ENCODE data around the gene UQCRC1. TPM values are rescaled to one million over a fixed set of nuclear protein-coding genes. Genes with fewer than 3 reads are reported as not detected.
A peak's percentile ranks its signal among the peaks of the same experiment; 100 is the strongest.

Gene UQCRC1
- polyA plus RNA-seq, 3 donors = 326 to 409 (median 350) TPM

DNA sequence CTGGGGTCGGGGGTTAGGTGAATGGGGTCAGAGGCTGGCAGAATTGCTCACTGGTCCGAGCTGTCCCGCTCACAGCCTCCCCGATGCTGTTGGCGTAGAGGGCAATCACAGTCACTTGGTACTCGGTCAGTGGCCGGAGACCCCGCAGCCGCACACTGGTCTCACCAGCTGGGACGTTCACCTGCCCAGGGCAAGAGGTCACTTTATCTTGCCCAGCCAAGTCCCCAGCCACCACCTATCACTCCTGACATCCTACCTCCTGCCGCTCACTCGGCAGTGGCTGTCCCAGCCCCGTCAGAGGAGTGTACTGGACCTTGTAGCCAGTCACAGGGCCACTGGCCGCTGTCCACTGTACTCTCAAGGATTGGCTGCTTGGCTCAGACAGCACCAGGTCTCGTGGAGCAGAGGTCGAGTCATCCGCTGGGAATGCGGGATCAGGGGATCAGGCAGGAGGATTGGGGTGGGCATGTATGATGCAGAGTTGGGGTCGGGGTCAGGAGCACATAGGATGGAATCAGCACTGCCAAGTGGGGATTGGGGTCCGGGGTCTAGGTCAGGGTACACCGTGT, 16.8 kb downstream of the UQCRC1 start:
- TF ChIP-seq, protein P1, sequence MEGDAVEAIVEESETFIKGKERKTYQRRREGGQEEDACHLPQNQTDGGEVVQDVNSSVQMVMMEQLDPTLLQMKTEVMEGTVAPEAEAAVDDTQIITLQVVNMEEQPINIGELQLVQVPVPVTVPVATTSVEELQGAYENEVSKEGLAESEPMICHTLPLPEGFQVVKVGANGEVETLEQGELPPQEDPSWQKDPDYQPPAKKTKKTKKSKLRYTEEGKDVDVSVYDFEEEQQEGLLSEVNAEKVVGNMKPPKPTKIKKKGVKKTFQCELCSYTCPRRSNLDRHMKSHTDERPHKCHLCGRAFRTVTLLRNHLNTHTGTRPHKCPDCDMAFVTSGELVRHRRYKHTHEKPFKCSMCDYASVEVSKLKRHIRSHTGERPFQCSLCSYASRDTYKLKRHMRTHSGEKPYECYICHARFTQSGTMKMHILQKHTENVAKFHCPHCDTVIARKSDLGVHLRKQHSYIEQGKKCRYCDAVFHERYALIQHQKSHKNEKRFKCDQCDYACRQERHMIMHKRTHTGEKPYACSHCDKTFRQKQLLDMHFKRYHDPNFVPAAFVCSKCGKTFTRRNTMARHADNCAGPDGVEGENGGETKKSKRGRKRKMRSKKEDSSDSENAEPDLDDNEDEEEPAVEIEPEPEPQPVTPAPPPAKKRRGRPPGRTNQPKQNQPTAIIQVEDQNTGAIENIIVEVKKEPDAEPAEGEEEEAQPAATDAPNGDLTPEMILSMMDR (IDR thresholded peaks at IDR 0.05) = no peak
- Histone ChIP-seq H3K27ac (ENCODE audit: low read depth in 1 of 2, low read length in 2 of 2) (no peak overlapping the region), H3K9me3 (replicated peaks in 1 of 2; ENCODE audit: control insufficient read depth in 1 of 2, insufficient read depth in 1 of 2, low read length in 2 of 2) (no peaks in the 10 kb centered on the region), H3K9ac (ENCODE audit: insufficient read depth, low read length, poor library complexity, severe bottlenecking) (no peak overlapping the region), H3K4me2 (replicated peaks; ENCODE audit: extremely low read depth, low read length, poor library complexity, severe bottlenecking) (no peak overlapping the region), H3K27me3 (ENCODE audit: control insufficient read depth in 2 of 2, insufficient read depth in 2 of 2, low read length in 2 of 2) (peaks cover 6 to 47% of the 10 kb centered on the region in 2 donors), H3K4me3 (replicated peaks in 1 of 3; ENCODE audit: low read depth in 2 of 3, low read length in 3 of 3) (no peak overlapping the region), H3K36me3 (replicated peaks in 1 of 2; ENCODE audit: control insufficient read depth in 1 of 2, insufficient read depth in 2 of 2, low read length in 2 of 2) (peaks cover 1 to 5% of the 10 kb centered on the region in 2 donors), H3K79me2 (ENCODE audit: insufficient read depth, low read length) (no peaks in the 10 kb centered on the region), H4K20me1 (ENCODE audit: insufficient read depth, low read length) (peaks cover 8% of the 10 kb centered on the region), H3K4me1 (ENCODE audit: control insufficient read depth in 1 of 2, insufficient read depth in 2 of 2, low read length in 2 of 2) (peaks cover 6 to 14% of the 10 kb centered on the region in 2 donors), H2AFZ (ENCODE audit: insufficient read depth, low read depth, low read length, poor library complexity, severe bottlenecking) (no peak overlapping the region)
- Mint-ChIP-seq H3K4me3 (peak overlapping the region in 1 of 2 donors; percentile 35), H3K4me1 (peaks cover 12% of the 10 kb centered on the region), H3K27me3 (ENCODE audit: low read depth in 3 of 3) (peaks cover 53 to 68% (median 59%) of the 10 kb centered on the region in 3 donors), H3K36me3 (peaks cover 9 to 12% of the 10 kb centered on the region in 2 donors), H3K27ac (no peak overlapping the region), H3K9me3 (peaks cover 0 to 6% (median 3%) of the 10 kb centered on the region in 7 donors)
- intact Hi-C loops (cut with micrococcal nuclease) = no loop called here
- DNase-seq = no peak
- WGBS (ENCODE audit: insufficient coverage) = 94% methylated on average over 21 of the region's 21 CpGs

DNA sequence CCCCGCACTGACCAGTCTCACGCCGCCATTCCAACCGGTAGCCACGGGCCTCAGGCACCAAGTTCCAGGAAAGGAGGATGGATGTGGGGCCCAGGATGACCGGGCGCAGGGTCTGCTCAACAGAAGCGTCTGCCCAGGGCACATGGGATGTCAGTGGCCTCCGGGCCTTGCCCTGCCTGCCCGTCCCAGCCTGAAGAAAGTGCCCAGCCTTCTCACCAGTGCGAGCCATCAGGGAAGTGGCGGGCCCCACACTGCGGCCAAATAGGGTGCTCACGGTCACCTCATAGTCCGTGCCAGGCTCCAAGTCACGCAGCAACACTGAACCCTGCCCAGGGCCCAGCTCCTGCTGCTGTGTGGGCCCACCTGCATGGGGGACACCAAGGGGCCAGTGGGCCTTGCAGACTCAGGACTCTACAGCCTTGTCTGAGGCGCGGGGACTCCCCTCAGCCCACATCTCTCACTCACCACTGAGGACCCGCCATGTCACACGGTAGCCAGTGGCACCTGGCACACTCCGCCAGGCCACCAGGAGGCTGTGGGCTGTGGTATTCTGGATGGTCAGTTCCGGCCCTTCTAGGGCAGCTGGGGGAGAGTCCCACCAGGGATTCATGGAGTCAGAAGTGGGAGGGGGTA, 17.4 kb downstream of the UQCRC1 start:
- peaks cover 0 to 6% (median 3%) of the 10 kb centered on the region in 7 donors for H3K9me3 Mint-ChIP-seq
- H3K9me3 ChIP-seq (replicated peaks in 1 of 2; ENCODE audit: control insufficient read depth in 1 of 2, insufficient read depth in 1 of 2, low read length in 2 of 2) = no peaks in the 10 kb centered on the region
- H3K27ac Mint-ChIP-seq = no peak overlapping the region
- H3K27ac ChIP-seq (ENCODE audit: low read depth in 1 of 2, low read length in 2 of 2) = no peak overlapping the region
- no peak overlapping the region for H3K9ac ChIP-seq (ENCODE audit: insufficient read depth, low read length, poor library complexity, severe bottlenecking)
- 92% methylated on average over 19 of the region's 22 CpGs for WGBS (ENCODE audit: insufficient coverage)
- peaks cover 6 to 14% of the 10 kb centered on the region in 2 donors for H3K4me1 ChIP-seq (ENCODE audit: control insufficient read depth in 1 of 2, insufficient read depth in 2 of 2, low read length in 2 of 2)
- no peak for DNase-seq
- H3K4me1 Mint-ChIP-seq = peaks cover 12% of the 10 kb centered on the region
- peaks cover 3 to 6% of the 10 kb centered on the region in 2 donors for H3K36me3 Mint-ChIP-seq
- no peak overlapping the region for H3K4me2 ChIP-seq (replicated peaks; ENCODE audit: extremely low read depth, low read length, poor library complexity, severe bottlenecking)
- H3K4me3 ChIP-seq (replicated peaks in 1 of 3; ENCODE audit: low read depth in 2 of 3, low read length in 3 of 3) = no peak overlapping the region
- H3K27me3 Mint-ChIP-seq (ENCODE audit: low read depth in 3 of 3) = peaks cover 51 to 71% (median 61%) of the 10 kb centered on the region in 3 donors
- H3K4me3 Mint-ChIP-seq = no peak overlapping the region
- H3K36me3 ChIP-seq (replicated peaks in 1 of 2; ENCODE audit: control insufficient read depth in 1 of 2, insufficient read depth in 2 of 2, low read length in 2 of 2) = no peaks in the 10 kb centered on the region
- peaks cover 5% of the 10 kb centered on the region for H4K20me1 ChIP-seq (ENCODE audit: insufficient read depth, low read length)
- H2AFZ ChIP-seq (ENCODE audit: insufficient read depth, low read depth, low read length, poor library complexity, severe bottlenecking) = no peak overlapping the region
- H3K27me3 ChIP-seq (ENCODE audit: control insufficient read depth in 2 of 2, insufficient read depth in 2 of 2, low read length in 2 of 2) = peaks cover 6 to 47% of the 10 kb centered on the region in 2 donors
- intact Hi-C loops (cut with micrococcal nuclease) = no loop called here
- TF ChIP-seq, protein P1 (IDR thresholded peaks at IDR 0.05) = no peak
- no peaks in the 10 kb centered on the region for H3K79me2 ChIP-seq (ENCODE audit: insufficient read depth, low read length)
